Activated naive CD8-positive, alpha-beta T cell (primary cell): ENCODE results near the gene MPC2.

Experiments
- H3K27ac Mint-ChIP-seq: one replicate; pipeline ENCODE4 v1.8.0; 2021; ENCODE audit warnings: mixed read lengths
- H3K27me3 Mint-ChIP-seq: one replicate; pipeline ENCODE4 v1.8.0; 2021; ENCODE audit warnings: mixed read lengths
- H3K36me3 Mint-ChIP-seq: one replicate; pipeline ENCODE4 v1.8.0; 2021; ENCODE audit warnings: mixed read lengths
- H3K4me1 Mint-ChIP-seq: one replicate; pipeline ENCODE4 v1.8.0; 2021; ENCODE audit warnings: low read depth, mixed read lengths
- H3K4me3 Mint-ChIP-seq: one replicate; pipeline ENCODE4 v1.8.0; 2021; ENCODE audit warnings: mild to moderate bottlenecking, mixed read lengths
- H3K9me3 Mint-ChIP-seq: one replicate; pipeline ENCODE4 v1.8.0; 2021; ENCODE audit warnings: low read depth, mixed read lengths

The MPC2 gene

GRCh38 chr1:167924543-167925231 lies 12.2 kb downstream of the MPC2 start:
- Mint-ChIP-seq H3K9me3 (no peaks in the 10 kb centered on the region), H3K4me3 (no peak overlapping the region), H3K36me3 (peaks cover 3% of the 10 kb centered on the region), H3K27me3 (no peaks in the 10 kb centered on the region), H3K27ac (no peak overlapping the region), H3K4me1 (peaks cover 5% of the 10 kb centered on the region)

GRCh38 chr1:167924102-167924501 lies 12.8 kb downstream of the MPC2 start:
- peaks cover 3% of the 10 kb centered on the region for H3K4me1 Mint-ChIP-seq
- H3K27me3 Mint-ChIP-seq, result no peaks in the 10 kb centered on the region
- peaks cover 3% of the 10 kb centered on the region for H3K36me3 Mint-ChIP-seq
- no peak overlapping the region for H3K27ac Mint-ChIP-seq
- H3K4me3 Mint-ChIP-seq, result no peak overlapping the region
- H3K9me3 Mint-ChIP-seq, result no peaks in the 10 kb centered on the region

GRCh38 chr1:167923324-167924056 lies 13.4 kb downstream of the MPC2 start:
- Mint-ChIP-seq H3K27ac (no peak overlapping the region), H3K4me1 (peaks cover 3% of the 10 kb centered on the region), H3K4me3 (no peak overlapping the region), H3K9me3 (no peaks in the 10 kb centered on the region), H3K36me3 (peaks cover 3% of the 10 kb centered on the region), H3K27me3 (no peaks in the 10 kb centered on the region)

- Mint-ChIP-seq H3K4me3 (no peak overlapping the region), H3K9me3 (no peaks in the 10 kb centered on the region), H3K27ac (no peak overlapping the region), H3K27me3 (no peaks in the 10 kb centered on the region), H3K4me1 (peaks cover 3% of the 10 kb centered on the region), H3K36me3 (peaks cover 3% of the 10 kb centered on the region)
Observed at GRCh38 chr1:167922611-167923074, 14.2 kb downstream of the MPC2 start.

GRCh38 chr1:167922023-167922422 lies 14.8 kb downstream of the MPC2 start:
- Mint-ChIP-seq H3K4me1 (peaks cover 3% of the 10 kb centered on the region), H3K36me3 (peaks cover 3% of the 10 kb centered on the region), H3K27me3 (no peaks in the 10 kb centered on the region), H3K4me3 (no peak overlapping the region), H3K9me3 (no peaks in the 10 kb centered on the region), H3K27ac (no peak overlapping the region)

- Mint-ChIP-seq H3K4me1 (no peaks in the 10 kb centered on the region), H3K27me3 (no peaks in the 10 kb centered on the region), H3K27ac (no peak overlapping the region), H3K4me3 (no peak overlapping the region), H3K9me3 (no peaks in the 10 kb centered on the region), H3K36me3 (peaks cover 4% of the 10 kb centered on the region)
Observed at GRCh38 chr1:167916766-167917511, 19.9 kb downstream of the MPC2 start.

- H3K4me3 Mint-ChIP-seq, result no peak overlapping the region
- H3K9me3 Mint-ChIP-seq, result no peaks in the 10 kb centered on the region
- no peaks in the 10 kb centered on the region for H3K4me1 Mint-ChIP-seq
- peaks cover 4% of the 10 kb centered on the region for H3K36me3 Mint-ChIP-seq
- H3K27me3 Mint-ChIP-seq, result no peaks in the 10 kb centered on the region
- no peak overlapping the region for H3K27ac Mint-ChIP-seq
Observed at GRCh38 chr1:167915569-167915968, 21.3 kb downstream of the MPC2 start.

- no peak within 1 kb of the TSS for H3K4me3 Mint-ChIP-seq
- peaks cover 6% of the 10 kb centered on the region for H3K36me3 Mint-ChIP-seq
- H3K9me3 Mint-ChIP-seq, result no peaks in the 10 kb centered on the region
- no peaks in the 10 kb centered on the region for H3K27me3 Mint-ChIP-seq
- no peaks in the 10 kb centered on the region for H3K4me1 Mint-ChIP-seq
- H3K27ac Mint-ChIP-seq, result no peak within 1 kb of the TSS
Observed at GRCh38 chr1:167913895-167914496, 22.9 kb downstream of the MPC2 start, which contains the start of gene ADCY10. Gene ADCY10, minus strand, starts transcription at chr1:167914134. Its CDS starts 8,994 bp downstream, at chr1:167905140.

GRCh38 chr1:167912294-167912693 lies 24.6 kb downstream of the MPC2 start:
- Mint-ChIP-seq H3K4me1 (no peaks in the 10 kb centered on the region), H3K27ac (no peak overlapping the region), H3K9me3 (no peaks in the 10 kb centered on the region), H3K27me3 (peaks cover 2% of the 10 kb centered on the region), H3K4me3 (no peak overlapping the region), H3K36me3 (peaks cover 6% of the 10 kb centered on the region)

GRCh38 chr1:167911413-167911812 lies 25.5 kb downstream of the MPC2 start:
- Mint-ChIP-seq H3K27me3 (peaks cover 2% of the 10 kb centered on the region), H3K4me3 (no peak overlapping the region), H3K9me3 (no peaks in the 10 kb centered on the region), H3K36me3 (peaks cover 2% of the 10 kb centered on the region), H3K27ac (no peak overlapping the region), H3K4me1 (no peaks in the 10 kb centered on the region)

GRCh38 chr1:167910530-167910929 lies 26.3 kb downstream of the MPC2 start:
- Mint-ChIP-seq H3K9me3 (no peaks in the 10 kb centered on the region), H3K27ac (no peak overlapping the region), H3K4me1 (no peaks in the 10 kb centered on the region), H3K36me3 (peaks cover 2% of the 10 kb centered on the region), H3K27me3 (peaks cover 2% of the 10 kb centered on the region), H3K4me3 (no peak overlapping the region)

GRCh38 chr1:167909691-167910180 lies 27.1 kb downstream of the MPC2 start:
- no peaks in the 10 kb centered on the region for H3K4me1 Mint-ChIP-seq
- no peak overlapping the region for H3K27ac Mint-ChIP-seq
- H3K4me3 Mint-ChIP-seq, result no peak overlapping the region
- H3K9me3 Mint-ChIP-seq, result no peaks in the 10 kb centered on the region
- H3K27me3 Mint-ChIP-seq, result peaks cover 3% of the 10 kb centered on the region
- peaks cover 2% of the 10 kb centered on the region for H3K36me3 Mint-ChIP-seq

GRCh38 chr1:167905671-167906070 lies 31.2 kb downstream of the MPC2 start:
- Mint-ChIP-seq H3K4me3 (no peak overlapping the region), H3K9me3 (no peaks in the 10 kb centered on the region), H3K27me3 (peaks cover 3% of the 10 kb centered on the region), H3K27ac (no peak overlapping the region), H3K4me1 (no peaks in the 10 kb centered on the region), H3K36me3 (peaks cover 2% of the 10 kb centered on the region)

- H3K27me3 Mint-ChIP-seq, result peaks cover 3% of the 10 kb centered on the region
- H3K4me3 Mint-ChIP-seq, result no peak overlapping the region
- H3K27ac Mint-ChIP-seq, result no peak overlapping the region
- H3K4me1 Mint-ChIP-seq, result no peaks in the 10 kb centered on the region
- no peaks in the 10 kb centered on the region for H3K9me3 Mint-ChIP-seq
- H3K36me3 Mint-ChIP-seq, result peaks cover 2% of the 10 kb centered on the region
Observed at GRCh38 chr1:167905182-167905581, 31.7 kb downstream of the MPC2 start.
